Epithelial cell of proximal tubule (primary cell): ENCODE measurements around the gene SH3PXD2B. TPM values are rescaled to one million over a fixed set of nuclear protein-coding genes. Genes with fewer than 3 reads are reported as not detected.

ENCODE experiments used
- DNase-seq: peaks from one replicate; pipeline ENCODE4 v3.0.0-alpha.2; 2011; ENCODE audit warnings: low read depth
- H3K4me3 ChIP-seq: 2 replicates; pipeline ENCODE4 v1.5.1; 2011; ENCODE audit warnings: low read depth, mild to moderate bottlenecking, low read length
- total RNA-seq: library from RNA; depleted of rRNA; stranded (reverse); fragments of >200 nt; gene quantifications from 2 replicates; pipeline ENCODE4 v1.2.3, GENCODE V29; 2015
- TF ChIP-seq, protein P1 (sequence below): conservative IDR thresholded peaks from 2 replicates; pipeline ENCODE4 v1.5.1; 2012; ENCODE audit warnings: low read depth, mild to moderate bottlenecking, low read length

SH3PXD2B gene
- total RNA-seq, 1 donor from 2014 or later, result 23.7 TPM

DNA sequence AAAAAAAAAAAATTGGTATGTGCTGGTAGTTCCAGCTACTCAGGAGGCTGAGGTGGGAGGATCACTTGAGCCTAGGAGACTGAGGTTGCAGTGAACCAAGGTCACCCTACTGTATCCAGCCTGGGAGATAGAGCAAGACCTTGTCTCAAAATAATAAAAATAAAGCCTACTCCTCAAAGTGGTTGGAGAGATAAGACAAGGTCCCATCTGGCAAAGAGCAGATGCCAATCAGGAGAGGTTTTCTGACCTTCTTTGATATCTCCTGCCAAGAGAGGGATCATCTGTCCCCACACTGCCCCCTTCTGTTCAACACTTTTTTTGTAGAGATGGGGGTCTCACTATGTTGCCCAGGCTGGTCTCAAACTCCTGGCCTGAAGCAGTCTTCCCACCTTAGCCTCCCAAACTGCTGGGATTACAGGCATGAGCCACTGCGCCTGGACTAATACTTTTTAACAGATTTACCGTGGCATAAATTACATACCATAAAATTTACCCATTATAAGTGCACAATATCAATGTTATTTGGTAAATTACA is 64.7 kb downstream of the SH3PXD2B start:
- no peak for DNase-seq

DNA sequence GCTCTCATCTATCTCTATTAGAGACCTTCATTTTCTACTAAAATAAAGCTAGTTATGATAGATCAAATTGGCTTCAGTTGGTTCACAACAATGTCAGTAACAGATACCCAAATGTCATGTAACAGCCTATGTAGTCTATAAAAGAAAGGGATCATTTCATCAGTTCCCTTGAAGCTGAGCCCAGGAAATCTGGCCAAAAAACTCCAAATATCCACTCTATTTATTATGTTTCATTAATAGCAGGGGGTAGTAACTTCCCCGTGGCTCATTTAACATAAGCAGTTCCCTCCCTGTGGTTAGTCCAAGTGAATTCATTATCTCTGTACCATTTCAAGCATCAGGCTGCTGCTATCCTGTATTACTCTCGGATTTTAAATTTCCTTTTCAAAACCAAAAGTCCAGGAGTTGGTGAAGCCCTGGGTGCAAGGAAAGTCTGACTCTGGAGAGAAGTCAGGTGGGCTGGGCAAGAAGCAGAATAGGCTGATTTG is 66.0 kb downstream of the SH3PXD2B start:
- no peak for DNase-seq
- H3K4me3 ChIP-seq, result no peak overlapping the region
- TF ChIP-seq, protein P1, sequence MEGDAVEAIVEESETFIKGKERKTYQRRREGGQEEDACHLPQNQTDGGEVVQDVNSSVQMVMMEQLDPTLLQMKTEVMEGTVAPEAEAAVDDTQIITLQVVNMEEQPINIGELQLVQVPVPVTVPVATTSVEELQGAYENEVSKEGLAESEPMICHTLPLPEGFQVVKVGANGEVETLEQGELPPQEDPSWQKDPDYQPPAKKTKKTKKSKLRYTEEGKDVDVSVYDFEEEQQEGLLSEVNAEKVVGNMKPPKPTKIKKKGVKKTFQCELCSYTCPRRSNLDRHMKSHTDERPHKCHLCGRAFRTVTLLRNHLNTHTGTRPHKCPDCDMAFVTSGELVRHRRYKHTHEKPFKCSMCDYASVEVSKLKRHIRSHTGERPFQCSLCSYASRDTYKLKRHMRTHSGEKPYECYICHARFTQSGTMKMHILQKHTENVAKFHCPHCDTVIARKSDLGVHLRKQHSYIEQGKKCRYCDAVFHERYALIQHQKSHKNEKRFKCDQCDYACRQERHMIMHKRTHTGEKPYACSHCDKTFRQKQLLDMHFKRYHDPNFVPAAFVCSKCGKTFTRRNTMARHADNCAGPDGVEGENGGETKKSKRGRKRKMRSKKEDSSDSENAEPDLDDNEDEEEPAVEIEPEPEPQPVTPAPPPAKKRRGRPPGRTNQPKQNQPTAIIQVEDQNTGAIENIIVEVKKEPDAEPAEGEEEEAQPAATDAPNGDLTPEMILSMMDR, result no peak

More for the DNA sequence above, 64.7 kb downstream of the SH3PXD2B start:
- H3K4me3 ChIP-seq, result no peak overlapping the region
- TF ChIP-seq, protein P1, result peak; percentile 13

DNA sequence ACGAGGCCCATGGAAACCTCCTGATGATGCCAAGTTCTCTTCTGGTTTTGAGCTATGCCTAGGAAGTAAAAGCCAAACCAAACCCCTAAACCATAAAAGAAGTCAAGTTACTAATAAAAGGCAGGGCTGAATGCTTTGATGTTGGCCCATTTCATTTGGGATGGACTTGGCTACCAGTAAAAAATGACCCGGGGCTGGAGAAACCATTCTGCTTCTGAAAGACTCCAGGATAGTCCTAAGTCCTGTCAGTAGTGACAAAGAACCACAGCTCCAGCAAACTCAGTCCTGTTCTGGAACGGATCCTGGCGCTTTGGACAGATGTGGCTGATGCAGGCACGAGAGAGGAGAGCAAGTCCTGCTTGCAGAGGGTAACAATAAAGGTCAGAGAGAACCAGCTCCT is 68.6 kb downstream of the SH3PXD2B start:
- no peak for DNase-seq
- TF ChIP-seq, protein P1, result no peak
- H3K4me3 ChIP-seq, result no peak overlapping the region

DNA sequence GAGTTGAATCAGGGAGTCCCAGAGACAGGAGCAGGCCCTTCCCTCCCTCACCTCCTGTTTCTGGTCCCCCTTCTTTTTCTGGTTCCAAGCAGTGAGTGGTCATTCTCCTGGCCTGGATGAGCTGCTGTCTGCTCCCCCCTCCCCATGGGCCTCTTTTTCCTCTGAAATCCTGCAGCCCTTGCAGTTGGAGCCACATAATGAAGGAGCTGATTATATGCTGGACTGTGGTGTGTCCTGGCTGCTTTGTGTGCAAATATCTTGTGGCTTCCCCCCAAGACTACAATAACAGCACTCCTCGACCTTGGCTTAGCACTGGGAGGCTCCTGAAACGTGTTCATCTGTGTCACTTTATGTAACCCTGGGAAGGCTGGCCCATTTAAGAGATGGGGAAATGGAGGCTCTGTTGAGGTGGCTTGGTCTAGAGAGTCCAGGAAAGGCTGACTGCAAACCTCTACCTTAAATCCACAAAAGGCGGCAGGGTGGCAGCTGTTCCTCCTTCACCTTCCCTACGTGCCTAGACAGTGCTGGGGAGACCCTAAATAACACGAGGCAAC is 69.2 kb downstream of the SH3PXD2B start:
- DNase-seq, result no peak
- TF ChIP-seq, protein P1, result no peak
- H3K4me3 ChIP-seq, result no peak overlapping the region

DNA sequence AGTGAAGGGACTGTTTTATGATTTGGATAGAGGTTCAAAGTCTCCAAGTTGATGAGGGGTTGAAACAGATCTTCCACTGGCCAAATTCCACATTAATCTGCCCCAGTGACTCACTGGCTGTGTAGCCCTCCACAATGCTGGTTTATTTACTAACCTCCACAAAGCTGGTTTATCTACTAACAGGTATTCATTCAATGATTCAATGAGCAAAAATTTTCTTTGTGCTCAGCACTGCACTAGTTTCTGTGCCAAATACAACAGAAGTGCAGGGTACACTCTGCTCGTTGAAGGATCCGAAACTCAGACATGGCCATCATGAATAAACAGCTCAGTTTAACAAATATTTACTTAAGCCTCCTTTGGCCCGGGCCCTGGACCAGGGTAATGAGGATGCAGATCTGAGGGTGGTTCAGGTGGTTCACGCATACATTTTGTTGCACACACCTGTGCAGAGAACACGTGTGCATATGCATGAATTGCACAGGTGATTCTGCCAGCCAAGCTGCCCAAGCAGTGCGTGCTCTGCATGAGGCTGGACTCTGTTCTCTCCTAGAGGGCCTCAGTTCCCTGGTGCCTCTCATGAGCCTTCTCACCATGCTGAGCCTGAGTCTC is 71.0 kb downstream of the SH3PXD2B start:
- TF ChIP-seq, protein P1, result no peak
- DNase-seq, result peak; percentile 25

DNA sequence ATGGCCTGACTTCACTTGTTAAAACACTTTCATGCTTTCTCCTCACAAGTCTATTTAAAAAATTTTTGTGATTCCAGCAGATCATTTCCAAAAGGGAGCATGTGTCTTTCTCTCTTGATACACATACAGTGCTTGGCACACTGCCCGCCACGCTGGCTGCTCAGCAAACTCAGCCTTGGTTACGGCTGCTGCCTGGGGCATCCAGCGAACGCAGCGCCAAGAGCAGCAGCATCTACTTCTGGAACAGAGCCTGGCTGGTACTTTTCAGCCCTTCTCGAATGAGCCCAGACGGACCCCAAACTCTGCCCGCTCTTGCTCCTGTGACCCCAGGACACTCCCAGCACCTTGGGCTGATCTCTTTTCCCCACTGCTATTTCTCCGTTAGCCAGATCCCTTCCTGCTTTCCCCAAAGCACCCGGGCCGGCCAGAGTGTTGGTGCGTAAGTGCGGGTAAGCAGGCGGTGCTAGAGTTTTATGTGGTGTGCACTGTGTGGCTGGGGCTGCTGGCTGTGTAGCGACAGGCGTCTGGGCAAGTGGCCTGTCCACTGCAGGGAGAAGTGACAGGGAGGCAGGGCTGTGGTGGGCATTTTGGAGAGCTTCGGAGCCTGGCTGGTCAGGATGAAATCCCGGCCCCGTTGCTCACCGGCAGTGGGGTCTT is 73.2 kb downstream of the SH3PXD2B start:
- no peak for DNase-seq
- TF ChIP-seq, protein P1, result no peak
- no peak overlapping the region for H3K4me3 ChIP-seq

More for the DNA sequence above, 71.0 kb downstream of the SH3PXD2B start:
- H3K4me3 ChIP-seq, result no peak overlapping the region
